H1 (cell line): ENCODE results near the gene MYL11. TPM values are rescaled to one million over a fixed set of nuclear protein-coding genes. Genes with fewer than 3 reads are reported as not detected.

Experiments
- CTCF ChIA-PET: fragments of 300-600 bp; sonication (Branson Sonifier 250); formaldehyde crosslinking; loops from one replicate; lab custom pipeline; 2021; ENCODE audit not compliant: partially characterized antibody; lab: Charles Lee
- POLR2A ChIA-PET: fragments of 300-600 bp; sonication (Branson Sonifier 250); formaldehyde crosslinking; loops from one replicate; lab custom pipeline; 2021; ENCODE audit warnings: inconsistent platforms; ENCODE audit not compliant: partially characterized antibody; lab: Charles Lee
- DNase-seq, 2 experiments: peaks; one replicate each; pipeline versions ENCODE4 v3.0.0 to v3.0.0-alpha.2; 2010 to 2022; ENCODE audit warnings: low spot score in 2 of 2, low read depth in 1 of 2, mixed read lengths in 1 of 2
- FAIRE-seq: peaks from 2 replicates; lab custom pipeline; 2011; peaks lifted over from hg19 to GRCh38; lab: Jason Lieb, UNC
- H2AFZ ChIP-seq: 2 replicates; pipeline ENCODE4 v1.8.1; 2012; ENCODE audit warnings: low read length, inconsistent platforms
- H2AK5ac ChIP-seq: 2 replicates; pipeline ENCODE4 v1.6.1; 2013; ENCODE audit warnings: low read depth, low read length
- H2BK120ac ChIP-seq: replicated peaks from 2 replicates; pipeline ENCODE3; 2013; ENCODE audit warnings: low read depth, low read length, inconsistent platforms
- H2BK12ac ChIP-seq: 2 replicates; pipeline ENCODE4 v1.6.1; 2013; ENCODE audit warnings: low read depth, low read length
- H2BK15ac ChIP-seq: 2 replicates; pipeline ENCODE4 v1.6.1; 2013; ENCODE audit warnings: low read length
- H2BK20ac ChIP-seq: 2 replicates; pipeline ENCODE4 v1.6.1; 2013; ENCODE audit warnings: low read length
- H2BK5ac ChIP-seq: 2 replicates; pipeline ENCODE4 v1.6.1; 2013; ENCODE audit warnings: low read depth, low read length
- H3K14ac ChIP-seq: 2 replicates; pipeline ENCODE4 v1.6.1; 2013; ENCODE audit warnings: inconsistent platforms; ENCODE audit not compliant: insufficient read length
- H3K18ac ChIP-seq: 2 replicates; pipeline ENCODE4 v1.6.1; 2013; ENCODE audit warnings: low read length; ENCODE audit errors: extremely low read depth
- H3K23ac ChIP-seq: 2 replicates; pipeline ENCODE4 v1.6.1; 2013; ENCODE audit warnings: inconsistent platforms; ENCODE audit not compliant: insufficient read length
- H3K23me2 ChIP-seq: 2 replicates; pipeline ENCODE4 v1.6.1; 2013; ENCODE audit warnings: low read depth, low read length
- H3K27ac ChIP-seq: 2 replicates; pipeline ENCODE4 v1.6.1; 2011; ENCODE audit warnings: low read depth, low read length, inconsistent platforms
- H3K27me3 ChIP-seq, 4 experiments: replicated peaks in 1 of 4; 1 replicate in 1 of 4; 2 replicates in 3 of 4; pipeline versions ENCODE4 v1.6.1 to v1.8.1; 2011 to 2013; ENCODE audit warnings: low read length in 3 of 4, mild to moderate bottlenecking in 3 of 4, inconsistent platforms in 2 of 4, mixed read lengths in 2 of 4, moderate library complexity in 1 of 4; ENCODE audit not compliant: control insufficient read depth in 3 of 4, insufficient read depth in 3 of 4; ENCODE audit errors: extremely low read depth in 1 of 4
- H3K36me3 ChIP-seq, 4 experiments: 2 replicates each; pipeline versions ENCODE4 v1.6.1 to v1.8.1; 2011 to 2013; ENCODE audit warnings: mild to moderate bottlenecking in 4 of 4, low read length in 3 of 4, moderate library complexity in 2 of 4, control low read depth in 1 of 4, inconsistent platforms in 1 of 4; ENCODE audit not compliant: insufficient read depth in 4 of 4, control insufficient read depth in 2 of 4
- H3K4ac ChIP-seq: replicated peaks from 2 replicates; pipeline ENCODE3; 2013; ENCODE audit warnings: low read length, low read depth, mixed read lengths, inconsistent platforms; ENCODE audit not compliant: insufficient read length
- H3K4me1 ChIP-seq, 4 experiments: replicated peaks in 1 of 4; 1 replicate in 1 of 4; 2 replicates in 3 of 4; pipeline versions ENCODE4 v1.6.1 to v1.8.1; 2011 to 2013; ENCODE audit warnings: low read length in 3 of 4, inconsistent platforms in 2 of 4, mixed read lengths in 1 of 4; ENCODE audit not compliant: insufficient read depth in 4 of 4, control insufficient read depth in 3 of 4
- H3K4me2 ChIP-seq, 2 experiments: 2 replicates each; pipeline versions ENCODE4 v1.6.1 to v1.8.1; 2011 to 2013; ENCODE audit warnings: low read depth in 2 of 2, low read length in 2 of 2, control low read depth in 1 of 2, inconsistent platforms in 1 of 2, mild to moderate bottlenecking in 1 of 2; ENCODE audit not compliant: insufficient read depth in 1 of 2
- H3K4me3 ChIP-seq, 4 experiments: fragments of 200-600, 300-600 bp in 1 of 4; sonication (generic), shearing (Covaris generic), sonication (Bioruptor Twin) in 1 of 4; 2 replicates each; pipeline versions ENCODE4 v1.5.1 to v1.8.1; 2011 to 2016; ENCODE audit warnings: low read length in 4 of 4, low read depth in 3 of 4, control low read depth in 2 of 4, inconsistent platforms in 2 of 4, mild to moderate bottlenecking in 2 of 4, mixed read lengths in 1 of 4, moderate library complexity in 1 of 4; ENCODE audit not compliant: insufficient read depth in 2 of 4; ENCODE audit errors: extremely low read depth in 1 of 4
- H3K56ac ChIP-seq: replicated peaks from 2 replicates; pipeline ENCODE3; 2013; ENCODE audit warnings: low read depth, mild to moderate bottlenecking, mixed read lengths, low read length, inconsistent platforms; ENCODE audit not compliant: insufficient read length
- H3K79me1 ChIP-seq: 2 replicates; pipeline ENCODE4 v1.6.1; 2013; ENCODE audit warnings: low read depth, low read length, control low read depth
- H3K79me2 ChIP-seq, 2 experiments: 2 replicates each; pipeline versions ENCODE4 v1.6.1 to v1.8.1; 2012 to 2013; ENCODE audit warnings: low read length in 2 of 2, mild to moderate bottlenecking in 2 of 2, inconsistent platforms in 1 of 2; ENCODE audit not compliant: insufficient read depth in 2 of 2, control insufficient read depth in 1 of 2
- H3K9ac ChIP-seq, 4 experiments: replicated peaks in 1 of 4; 1 replicate in 1 of 4; 2 replicates in 3 of 4; pipeline versions ENCODE4 v1.6.1 to v1.8.1; 2011 to 2013; ENCODE audit warnings: low read depth in 3 of 4, low read length in 3 of 4, control low read depth in 2 of 4, mild to moderate bottlenecking in 2 of 4, moderate library complexity in 2 of 4, inconsistent platforms in 1 of 4; ENCODE audit errors: extremely low read depth in 1 of 4
- H3K9me3 ChIP-seq, 2 experiments: 2 replicates each; pipeline versions ENCODE4 v1.6.1 to v1.8.1; 2012 to 2013; ENCODE audit warnings: mild to moderate bottlenecking in 2 of 2, moderate library complexity in 2 of 2, control low read depth in 1 of 2, inconsistent platforms in 1 of 2, low read depth in 1 of 2, low read length in 1 of 2, mixed read lengths in 1 of 2; ENCODE audit not compliant: insufficient read depth in 2 of 2
- H4K20me1 ChIP-seq, 2 experiments: replicated peaks in 1 of 2; 2 replicates each; pipeline versions ENCODE3 to v1.8.1; 2011 to 2013; ENCODE audit warnings: inconsistent platforms in 2 of 2, low read length in 2 of 2, mild to moderate bottlenecking in 1 of 2; ENCODE audit not compliant: insufficient read depth in 2 of 2, control insufficient read depth in 1 of 2
- H4K5ac ChIP-seq: 2 replicates; pipeline ENCODE4 v1.6.1; 2013; ENCODE audit warnings: low read length, low read depth, mixed read lengths, inconsistent platforms; ENCODE audit not compliant: insufficient read length
- H4K8ac ChIP-seq: 2 replicates; pipeline ENCODE4 v1.8.0; 2013; ENCODE audit warnings: mild to moderate bottlenecking, moderate library complexity, low read length, inconsistent platforms; ENCODE audit not compliant: insufficient read depth; ENCODE audit errors: extremely low read depth
- H4K91ac ChIP-seq: replicated peaks from 2 replicates; pipeline ENCODE3; 2013; ENCODE audit warnings: low read length, mixed read lengths, inconsistent platforms; ENCODE audit not compliant: insufficient read length
- ASH2L ChIP-seq: fragments of 200-600, 300-600 bp; sonication (generic); IDR thresholded peaks from one replicate; pipeline ENCODE4 v1.7.1; 2017; ENCODE audit warnings: low read length
- EZH2 ChIP-seq: fragments of 200-600 bp; sonication (generic); IDR thresholded peaks from 2 replicates; pipeline ENCODE4 v1.7.1; 2012; ENCODE audit warnings: low read depth, mild to moderate bottlenecking, moderate library complexity, low read length, inconsistent platforms; ENCODE audit not compliant: severe bottlenecking
- GTF2F1 ChIP-seq: IDR thresholded peaks from 2 replicates; pipeline ENCODE4 v1.6.1; 2012; ENCODE audit warnings: low read depth, low read length, improper control_type of control experiment, borderline replicate concordance
- HDAC2 ChIP-seq, 2 experiments: fragments of 300-600 bp in 1 of 2; sonication (generic) in 1 of 2; IDR thresholded peaks; 2 replicates each; pipeline ENCODE4 v1.6.1; 2011 to 2012; ENCODE audit warnings: low read depth in 2 of 2, low read length in 2 of 2, mild to moderate bottlenecking in 2 of 2, moderate library complexity in 2 of 2, borderline replicate concordance in 1 of 2, inconsistent platforms in 1 of 2
- KDM5A ChIP-seq: fragments of 200-600 bp; IDR thresholded peaks from 2 replicates; pipeline ENCODE4 v1.7.1; 2012; ENCODE audit warnings: mild to moderate bottlenecking, low read length, inconsistent platforms, mixed read lengths
- POLR2AphosphoS5 ChIP-seq: IDR thresholded peaks from 2 replicates; pipeline ENCODE4 v1.6.1; 2011; ENCODE audit warnings: low read depth, low read length
- RBBP5 ChIP-seq: IDR thresholded peaks from 2 replicates; pipeline ENCODE4 v1.7.1; 2012; ENCODE audit warnings: low read depth, mild to moderate bottlenecking, inconsistent platforms, low read length, moderate library complexity, borderline replicate concordance
- SIX5 ChIP-seq: IDR thresholded peaks from 2 replicates; pipeline ENCODE4 v1.6.1; 2011; ENCODE audit warnings: mild to moderate bottlenecking, low read depth, low read length
- TAF1 ChIP-seq: IDR thresholded peaks from 2 replicates; pipeline ENCODE4 v1.6.1; 2011; ENCODE audit warnings: mild to moderate bottlenecking, low read depth, low read length
- TAF7 ChIP-seq: optimal IDR thresholded peaks from 2 replicates; pipeline ENCODE3; 2011; ENCODE audit warnings: low read depth, mild to moderate bottlenecking, inconsistent platforms, low read length, moderate library complexity, borderline replicate concordance
- TCF12 ChIP-seq: IDR thresholded peaks from 2 replicates; pipeline ENCODE4 v1.6.1; 2011; ENCODE audit warnings: low read depth, mild to moderate bottlenecking, low read length
- YY1 ChIP-seq: IDR thresholded peaks from 2 replicates; pipeline ENCODE4 v1.6.1; 2011; ENCODE audit warnings: low read depth, mild to moderate bottlenecking, low read length
- ZNF274 ChIP-seq: IDR thresholded peaks from 2 replicates; pipeline ENCODE4 v1.7.0; 2012; ENCODE audit warnings: low read length, borderline replicate concordance; ENCODE audit errors: extremely low read depth
- WGBS, 2 experiments: shearing (Covaris generic) in 1 of 2; methylation state at CpG; one replicate each; pipeline versions ENCODE4 v1.1.6 to v1.1.7; 2013 to 2015; ENCODE audit warnings: low lambda C conversion rate in 2 of 2, mixed read lengths in 2 of 2, inconsistent platforms in 1 of 2, low coverage in 1 of 2, missing lambda C conversion rate in 1 of 2; ENCODE audit not compliant: insufficient replicate concordance in 2 of 2, insufficient coverage in 1 of 2, insufficient read length in 1 of 2; ENCODE audit errors: extremely low coverage in 1 of 2, missing lambda C conversion rate in 1 of 2; 5-methylcytosine and 5-hydroxymethylcytosine counted together
- polyA plus RNA-seq, 7 experiments: library from polyadenylated mRNA; depleted of rRNA in 3 of 7; stranded (reverse) in 5 of 7; unstranded in 2 of 7; fragments of >200 nt in 5 of 7; fragments of 200-250 nt in 2 of 7; gene quantifications; 1 replicate in 5 of 7; 2 replicates in 1 of 7; 4 replicates in 1 of 7; pipeline versions ENCODE4 v1.2.1 to v1.2.3, GENCODE V29; 2011 to 2013; ENCODE audit warnings: missing spikeins in 2 of 7, mixed read lengths in 2 of 7
- total RNA-seq: library from RNA; stranded (reverse); fragmentation: NEBNext Ultra II Directional; extraction: Animal tissue kit (Norgen Biotek cat#: 25700); gene quantifications from 2 replicates; pipeline ENCODE4 v1.2.1, GENCODE V29; 2021

The MYL11 gene
- total and polyA plus RNA-seq, 2 of the 8 experiments (the other 6 are each of a cell fraction or from before 2014, with no cell fraction given): 1.2 to 1.4 TPM

- H2BK20ac ChIP-seq: no peak overlapping the region
- no peak overlapping the region for H3K23ac ChIP-seq
- H3K56ac ChIP-seq: peak overlapping the region; percentile 80
- peak overlapping the region; percentile 97 for H4K8ac ChIP-seq
- no peak overlapping the region for H2BK15ac ChIP-seq
- peak overlapping the region; percentile 57 to 63 (median 60); a peak in 6 of 7 replicates for H3K9ac ChIP-seq
- ChIA-PET POLR2A (interaction anchor here (0.9 to 13.6 kb wide), 5 partner anchors 9 to 33 kb away, joined by 3 to 151 read pairs (median 4); partner anchors contain the start of genes CD2BP2, ZNF48 and ZNF771), CTCF (interaction anchor here (0.6 to 2.3 kb wide), 3 partner anchors 15 to 29 kb away, joined by 3 to 4 read pairs (median 3); partner anchors contain the start of genes ZNF48 and ZNF771)
- H3K79me1 ChIP-seq: no peaks in the 10 kb centered on the region
- no peaks in the 10 kb centered on the region for H4K20me1 ChIP-seq
- H3K4me2 ChIP-seq: peak overlapping the region; percentile 80 to 81
- no peaks in the 10 kb centered on the region for H3K27me3 ChIP-seq
- no peak overlapping the region; the same call in none of the 2 replicates for H2BK5ac ChIP-seq
- peaks cover 0 to 9% (median 5%) of the 10 kb centered on the region in 4 experiments; a peak in 5 of 7 replicates for H3K4me1 ChIP-seq
- H3K27ac ChIP-seq: peak overlapping the region; percentile 92
- H2BK12ac ChIP-seq: no peak overlapping the region
- no peak overlapping the region for H2AK5ac ChIP-seq
- no peaks in the 10 kb centered on the region for H3K79me2 ChIP-seq
- no peak for FAIRE-seq
- no peak overlapping the region for H2BK120ac ChIP-seq
- peak overlapping the region; percentile 77 for H4K5ac ChIP-seq
- H2AFZ ChIP-seq: no peak overlapping the region
- H3K36me3 ChIP-seq: no peaks in the 10 kb centered on the region
- DNase-seq: no peak
- H3K23me2 ChIP-seq: peaks cover 10% of the 10 kb centered on the region
- H3K4ac ChIP-seq: peak overlapping the region; percentile 92
- WGBS, 2 experiments: 1% methylated on average over 35 of the region's 39 CpGs; no CpG with 5 or more reads in 1 of the 2 experiments
- H4K91ac ChIP-seq: peak overlapping the region; percentile 69
- peak overlapping the region; percentile 53 to 88 (median 66) for H3K4me3 ChIP-seq
- peak overlapping the region; percentile 81; the same call in 1 of the 2 replicates for H3K18ac ChIP-seq
- H3K14ac ChIP-seq: no peak overlapping the region
- H3K9me3 ChIP-seq: no peaks in the 10 kb centered on the region
- TF ChIP-seq KDM5A (no peak), ASH2L (peak; percentile 96), RBBP5 (peak; percentile 45; the same call in 1 of the 2 replicates), TAF1 (0 out of 2 replicates have a peak, but pooled peaks have one; percentile 56), HDAC2 (IDR thresholded peaks at IDR 0.05; ENCODE audit: borderline replicate concordance in 1 of 2, low read depth in 2 of 2, low read length in 2 of 2) (0 out of 4 replicates have a peak, but pooled peaks of 1 of the 2 experiments have one; percentile 1), SIX5 (no peak), GTF2F1 (no peak), ZNF274 (no peak), EZH2 (no peak), POLR2AphosphoS5 (peak; percentile 55; the same call in 1 of the 2 replicates), YY1 (no peak), TAF7 (peak; percentile 38), TCF12 (no peak)
Observed at GRCh38 chr16:30377812-30378235, 3.2 kb downstream of the MYL11 start.
